BLaER1 treated with 17β-estradiol and CSF1 and Interleukin-3, amounts not matched to agents 10 nM and 100 nM (cell line): ENCODE measurements around the gene IGFL3.
A peak's percentile ranks its signal among the peaks of the same experiment; 100 is the strongest.
"Not testable (repeated sequence)": the region's sequence is repeated elsewhere in the genome, so short reads cannot be mapped to it uniquely, and the experiment has no call there.

Experiments used
- H3K27ac ChIP-seq, 11 experiments: shearing (Covaris generic); formaldehyde crosslinking; 2 replicates each; pipeline ENCODE4 v1.8.1; 2022
- H3K27me3 ChIP-seq, 11 experiments: shearing (Covaris generic); formaldehyde crosslinking; 2 replicates each; pipeline ENCODE4 v1.8.1; 2022
- H3K36me3 ChIP-seq, 11 experiments: shearing (Covaris generic); formaldehyde crosslinking; 2 replicates each; pipeline ENCODE4 v1.8.1; 2022
- H3K4me1 ChIP-seq, 10 experiments: shearing (Covaris generic); formaldehyde crosslinking; 2 replicates each; pipeline ENCODE4 v1.8.1; 2022
- H3K4me2 ChIP-seq, 11 experiments: shearing (Covaris generic); formaldehyde crosslinking; 2 replicates each; pipeline ENCODE4 v1.8.1; 2022
- H3K4me3 ChIP-seq, 10 experiments: shearing (Covaris generic); formaldehyde crosslinking; 2 replicates each; pipeline ENCODE4 v1.8.1; 2022
- H3K9ac ChIP-seq, 11 experiments: shearing (Covaris generic); formaldehyde crosslinking; 2 replicates each; pipeline ENCODE4 v1.8.1; 2022
- H3K9me3 ChIP-seq, 11 experiments: shearing (Covaris generic); formaldehyde crosslinking; replicated peaks in 1 of 11; 2 replicates each; pipeline ENCODE4 v1.8.1; 2022
- H4K20me1 ChIP-seq, 11 experiments: shearing (Covaris generic); formaldehyde crosslinking; 2 replicates each; pipeline ENCODE4 v1.8.1; 2022
- Cebpa-rat ChIP-seq, 11 experiments: shearing (Covaris generic); IDR thresholded peaks; 2 replicates each; pipeline ENCODE4 v1.8.1; 2022

IGFL3 gene

GRCh38 chr19:46112527-46112926, 12.0 kb downstream of the IGFL3 start:
- H3K27ac ChIP-seq: no peak overlapping the region
- peak overlapping the region in 2 of 11 experiments; percentile 61 to 90; a peak in 4 of 22 replicates for H3K4me2 ChIP-seq
- H3K36me3 ChIP-seq: no peaks in the 10 kb centered on the region
- H3K4me3 ChIP-seq: no peak overlapping the region
- no peaks in the 10 kb centered on the region for H4K20me1 ChIP-seq
- no peaks in the 10 kb centered on the region for H3K27me3 ChIP-seq
- H3K9me3 ChIP-seq: no peaks in the 10 kb centered on the region; a peak in 1 of 22 replicates
- H3K4me1 ChIP-seq: peaks cover 0 to 41% (median 2%) of the 10 kb centered on the region in 10 experiments; a peak in 8 of 20 replicates
- no peak for TF ChIP-seq Cebpa-rat (IDR thresholded peaks at IDR 0.05)
- H3K9ac ChIP-seq: no peak overlapping the region

GRCh38 chr19:46111376-46111775, 13.1 kb downstream of the IGFL3 start:
- Histone ChIP-seq H3K36me3 (no peaks in the 10 kb centered on the region), H3K9ac (no peak overlapping the region), H3K27ac (no peak overlapping the region), H3K4me1 (peaks cover 0 to 40% (median 2%) of the 10 kb centered on the region in 10 experiments; a peak in 8 of 20 replicates), H4K20me1 (no peaks in the 10 kb centered on the region), H3K4me3 (no peak overlapping the region), H3K4me2 (no peak overlapping the region), H3K27me3 (no peaks in the 10 kb centered on the region), H3K9me3 (peaks cover 0 to 6% (median 0%) of the 10 kb centered on the region in 11 experiments; a peak in 3 of 22 replicates)
- TF ChIP-seq Cebpa-rat (IDR thresholded peaks at IDR 0.05): no peak

GRCh38 chr19:46109876-46110275, 14.6 kb downstream of the IGFL3 start:
- peaks cover 10 to 21% (median 12%) of the 10 kb centered on the region in 11 experiments for H3K9me3 ChIP-seq
- H3K4me1 ChIP-seq: peaks cover 0 to 26% (median 0%) of the 10 kb centered on the region in 10 experiments; a peak in 7 of 20 replicates
- no peaks in the 10 kb centered on the region for H3K27me3 ChIP-seq
- no peak overlapping the region for H3K4me3 ChIP-seq
- no peaks in the 10 kb centered on the region for H3K36me3 ChIP-seq
- no peak overlapping the region for H3K27ac ChIP-seq
- TF ChIP-seq Cebpa-rat (IDR thresholded peaks at IDR 0.05): no peak
- H3K9ac ChIP-seq: no peak overlapping the region
- no peaks in the 10 kb centered on the region for H4K20me1 ChIP-seq
- H3K4me2 ChIP-seq: no peak overlapping the region

- H4K20me1 ChIP-seq: no peaks in the 10 kb centered on the region
- TF ChIP-seq Cebpa-rat (IDR thresholded peaks at IDR 0.05): no peak
- H3K9ac ChIP-seq: no peak overlapping the region
- no peak overlapping the region for H3K4me3 ChIP-seq
- H3K36me3 ChIP-seq: no peaks in the 10 kb centered on the region
- no peak overlapping the region for H3K4me2 ChIP-seq
- H3K27ac ChIP-seq: no peak overlapping the region
- peaks cover 0 to under 1% (median 0%) of the 10 kb centered on the region in 10 experiments; a peak in 2 of 20 replicates for H3K4me1 ChIP-seq
- H3K9me3 ChIP-seq: peaks cover 12 to 46% (median 31%) of the 10 kb centered on the region in 11 experiments
- H3K27me3 ChIP-seq: no peaks in the 10 kb centered on the region
Measured at GRCh38 chr19:46107371-46107770, 17.1 kb downstream of the IGFL3 start.

- H3K27ac ChIP-seq, H3K4me3 ChIP-seq, H3K36me3 ChIP-seq, H4K20me1 ChIP-seq, H3K4me2 ChIP-seq, H3K9ac ChIP-seq, H3K27me3 ChIP-seq: not testable (repeated sequence)
- Histone ChIP-seq H3K4me1 (peaks cover 0 to 12% (median 0%) of the 10 kb centered on the region in 10 experiments; a peak in 6 of 20 replicates), H3K9me3 (peaks cover 26 to 71% (median 53%) of the 10 kb centered on the region in 11 experiments)
Measured at GRCh38 chr19:46102333-46102732, 22.2 kb downstream of the IGFL3 start.

GRCh38 chr19:46101293-46101692, 23.2 kb downstream of the IGFL3 start:
- TF ChIP-seq Cebpa-rat (IDR thresholded peaks at IDR 0.05): no peak
- Histone ChIP-seq H3K4me1 (peaks cover 0 to 12% (median 0%) of the 10 kb centered on the region in 10 experiments; a peak in 6 of 20 replicates), H3K4me3 (no peak overlapping the region), H3K9me3 (peaks cover 33 to 81% (median 55%) of the 10 kb centered on the region in 11 experiments), H3K9ac (no peak overlapping the region), H4K20me1 (no peaks in the 10 kb centered on the region), H3K4me2 (peak overlapping the region in 1 of 11 experiments; percentile 52; a peak in 2 of 22 replicates), H3K27me3 (no peaks in the 10 kb centered on the region), H3K36me3 (no peaks in the 10 kb centered on the region), H3K27ac (no peak overlapping the region)

GRCh38 chr19:46100344-46100743, 24.1 kb downstream of the IGFL3 start:
- no peaks in the 10 kb centered on the region for H3K27me3 ChIP-seq
- no peak overlapping the region for H3K9ac ChIP-seq
- no peak overlapping the region for H3K4me3 ChIP-seq
- no peak overlapping the region for H3K27ac ChIP-seq
- H3K36me3 ChIP-seq: no peaks in the 10 kb centered on the region
- H3K4me1 ChIP-seq: peaks cover 0 to 12% (median 0%) of the 10 kb centered on the region in 10 experiments; a peak in 6 of 20 replicates
- no peaks in the 10 kb centered on the region for H4K20me1 ChIP-seq
- peak overlapping the region in 2 of 11 experiments; percentile 17 to 52; a peak in 3 of 22 replicates for H3K4me2 ChIP-seq
- no peak for TF ChIP-seq Cebpa-rat (IDR thresholded peaks at IDR 0.05)
- peaks cover 28 to 73% (median 48%) of the 10 kb centered on the region in 11 experiments for H3K9me3 ChIP-seq

GRCh38 chr19:46090444-46090843, 34.0 kb downstream of the IGFL3 start:
- TF ChIP-seq Cebpa-rat (IDR thresholded peaks at IDR 0.05): no peak
- Histone ChIP-seq H3K4me1 (no peaks in the 10 kb centered on the region), H3K36me3 (peaks cover 0 to 5% (median 0%) of the 10 kb centered on the region in 11 experiments; a peak in 1 of 22 replicates), H3K4me2 (no peak overlapping the region), H3K27me3 (no peaks in the 10 kb centered on the region), H4K20me1 (no peaks in the 10 kb centered on the region), H3K27ac (no peak overlapping the region), H3K4me3 (no peak overlapping the region), H3K9ac (no peak overlapping the region), H3K9me3 (peaks cover 32 to 55% (median 48%) of the 10 kb centered on the region in 11 experiments)

GRCh38 chr19:46089432-46089831, 35.1 kb downstream of the IGFL3 start:
- Histone ChIP-seq H3K36me3 (peaks cover 0 to 5% (median 0%) of the 10 kb centered on the region in 11 experiments; a peak in 1 of 22 replicates), H3K4me3 (no peak overlapping the region), H3K4me1 (no peaks in the 10 kb centered on the region), H3K27ac (no peak overlapping the region), H3K4me2 (no peak overlapping the region), H3K27me3 (no peaks in the 10 kb centered on the region), H3K9ac (no peak overlapping the region), H3K9me3 (peaks cover 42 to 65% (median 58%) of the 10 kb centered on the region in 11 experiments), H4K20me1 (no peaks in the 10 kb centered on the region)
- no peak for TF ChIP-seq Cebpa-rat (IDR thresholded peaks at IDR 0.05)

- no peak overlapping the region; a peak in 1 of 20 replicates for H3K4me3 ChIP-seq
Measured at GRCh38 chr19:46088101-46088500, 36.4 kb downstream of the IGFL3 start.

More at GRCh38 chr19:46088101-46088500, 36.4 kb downstream of the IGFL3 start:
- H3K4me2 ChIP-seq: no peak overlapping the region
- H3K36me3 ChIP-seq: peaks cover 0 to 5% (median 0%) of the 10 kb centered on the region in 11 experiments; a peak in 1 of 22 replicates
- no peaks in the 10 kb centered on the region for H4K20me1 ChIP-seq
- H3K9ac ChIP-seq: no peak overlapping the region
- no peak overlapping the region for H3K27ac ChIP-seq
- TF ChIP-seq Cebpa-rat (IDR thresholded peaks at IDR 0.05): no peak
- peaks cover 0 to 8% (median 0%) of the 10 kb centered on the region in 10 experiments; a peak in 2 of 20 replicates for H3K4me1 ChIP-seq
- H3K9me3 ChIP-seq: peaks cover 43 to 69% (median 59%) of the 10 kb centered on the region in 11 experiments
- H3K27me3 ChIP-seq: no peaks in the 10 kb centered on the region
